GM12878 (cell line): ENCODE measurements around the gene TNFSF12. TPM values are rescaled to one million over a fixed set of nuclear protein-coding genes. Genes with fewer than 3 reads are reported as not detected.
A peak's percentile ranks its signal among the peaks of the same experiment; 100 is the strongest.
"Not testable (repeated sequence)": the region's sequence is repeated elsewhere in the genome, so short reads cannot be mapped to it uniquely, and the experiment has no call there.

Experiments
- ATAC-seq: fragments of 200-7000 bp; cut with Tn5 transposase; 3 replicates; pipeline ENCODE4 v1.9.1; 2020; ENCODE audit warnings: mild to moderate bottlenecking, moderate library complexity
- BruUV-seq: library from RNA; stranded (reverse); fragments of 400-500 nt; replicated peaks from 2 replicates; lab custom pipeline; 2021; lab: Mats Ljungman, UMichigan
- CTCF ChIA-PET: fragments of 300-600 bp; sonication (Branson Sonifier 250); formaldehyde crosslinking; extraction: SDS; loops from one replicate; lab custom pipeline; 2021; ENCODE audit warnings: inconsistent platforms; lab: Yijun Ruan, JAX
- POLR2A ChIA-PET: fragments of 350-600 bp; formaldehyde crosslinking; extraction: SDS; loops from one replicate; lab custom pipeline; 2021; ENCODE audit warnings: inconsistent platforms; lab: Charles Lee
- RAD21 ChIA-PET: fragments of 300-600 bp; sonication (Branson Sonifier 250); formaldehyde crosslinking; loops from one replicate; lab custom pipeline; 2023; ENCODE audit warnings: antibody characterized with exemption; ENCODE audit not compliant: unreplicated experiment; lab: Charles Lee
- SMC1A ChIA-PET: fragments of 300-600 bp; sonication (Branson Sonifier 250); formaldehyde crosslinking; loops from one replicate; lab custom pipeline; 2023; ENCODE audit not compliant: unreplicated experiment, uncharacterized antibody; lab: Charles Lee
- DNase-seq: peaks from one replicate; pipeline ENCODE4 v3.0.0-alpha.2; 2011; ENCODE audit warnings: low read depth, low spot score
- FAIRE-seq: peaks from 3 replicates; lab custom pipeline; 2011; peaks lifted over from hg19 to GRCh38; lab: Jason Lieb, UNC
- H2AFZ ChIP-seq: 2 replicates; pipeline ENCODE4 v1.6.0; 2011; ENCODE audit warnings: low read depth, low read length, control low read depth; ENCODE audit not compliant: control insufficient read depth
- H3K27ac ChIP-seq: 2 replicates; pipeline ENCODE4 v1.5.1; 2011; ENCODE audit warnings: control low read depth; ENCODE audit not compliant: control insufficient read depth, insufficient read depth
- H3K27me3 ChIP-seq, 2 experiments: replicated peaks in 1 of 2; 2 replicates each; pipeline versions ENCODE4 v1.6.0 to v1.6.1; 2011; ENCODE audit warnings: low read length in 1 of 2; ENCODE audit not compliant: control insufficient read depth in 2 of 2, insufficient read depth in 2 of 2
- H3K36me3 ChIP-seq, 2 experiments: 2 replicates each; pipeline ENCODE4 v1.5.1; 2011; ENCODE audit warnings: low read length in 1 of 2; ENCODE audit not compliant: control insufficient read depth in 2 of 2, insufficient read depth in 2 of 2
- H3K4me1 ChIP-seq: 2 replicates; pipeline ENCODE4 v1.6.1; 2011; ENCODE audit warnings: mild to moderate bottlenecking, low read length, moderate library complexity, mixed read lengths; ENCODE audit not compliant: control insufficient read depth, insufficient read depth
- H3K4me2 ChIP-seq: 2 replicates; pipeline ENCODE4 v1.6.0; 2011; ENCODE audit warnings: control low read depth; ENCODE audit not compliant: control insufficient read depth, insufficient read depth
- H3K4me3 ChIP-seq: fragments of 200-600 bp; sonication (generic); 2 replicates; pipeline ENCODE4 v1.5.1; 2016
- H3K79me2 ChIP-seq: 2 replicates; pipeline ENCODE4 v1.6.0; 2011; ENCODE audit warnings: low read length; ENCODE audit not compliant: control insufficient read depth, insufficient read depth
- H3K9ac ChIP-seq: 2 replicates; pipeline ENCODE4 v1.8.0; 2011; ENCODE audit warnings: low read length, control low read depth, mixed read lengths; ENCODE audit not compliant: control insufficient read depth, insufficient read depth
- H3K9me3 ChIP-seq: replicated peaks from 3 replicates; pipeline ENCODE4 v1.5.1; 2011; ENCODE audit warnings: mild to moderate bottlenecking, low read length; ENCODE audit not compliant: control insufficient read depth, insufficient read depth
- H4K20me1 ChIP-seq: 2 replicates; pipeline ENCODE4 v1.6.0; 2011; ENCODE audit not compliant: control insufficient read depth, insufficient read depth
- ELK1 ChIP-seq: IDR thresholded peaks from 2 replicates; pipeline ENCODE4 v1.6.1; 2012; ENCODE audit warnings: low read depth, low read length, improper control_type of control experiment
- IKZF2 ChIP-seq, 2 experiments: fragments of 450-650 bp; IDR thresholded peaks; 2 replicates each; pipeline ENCODE4 v1.6.1; 2017; ENCODE audit warnings: mild to moderate bottlenecking in 2 of 2, moderate library complexity in 2 of 2
- NFXL1 ChIP-seq: fragments of 450-650 bp; IDR thresholded peaks from 2 replicates; pipeline ENCODE4 v1.6.1; 2017; ENCODE audit warnings: antibody characterized with exemption, mild to moderate bottlenecking, borderline replicate concordance
- YBX1 ChIP-seq: fragments of 450-650 bp; IDR thresholded peaks from 2 replicates; pipeline ENCODE4 v1.6.1; 2016; ENCODE audit warnings: antibody characterized with exemption
- ZNF207 ChIP-seq: fragments of 450-650 bp; IDR thresholded peaks from 2 replicates; pipeline ENCODE4 v1.6.1; 2014; ENCODE audit warnings: antibody characterized with exemption, mild to moderate bottlenecking, borderline replicate concordance
- WGBS: methylation state at CpG from one replicate; pipeline ENCODE4 v1.1.6; 2016; ENCODE audit warnings: low lambda C conversion rate; ENCODE audit not compliant: insufficient replicate concordance, insufficient coverage; ENCODE audit errors: missing lambda C conversion rate; 5-methylcytosine and 5-hydroxymethylcytosine counted together
- in situ Hi-C: fragments of 300-500 bp; cut with MboI; formaldehyde crosslinking; loops from 9 replicates; pipeline ENCODE4 v1.14.3; 2018; ENCODE audit warnings: mixed read lengths
- intact Hi-C: fragments of 100-400 bp; cut with micrococcal nuclease; formaldehyde crosslinking; loops from one replicate; pipeline ENCODE4 v1.14.2; 2022; ENCODE audit not compliant: unreplicated experiment
- polyA plus RNA-seq, 11 experiments: library from polyadenylated mRNA; depleted of rRNA in 4 of 11; unstranded in 6 of 11; stranded (reverse) in 5 of 11; fragments of >200 nt; fragmentation: Nextera tagmentation in 4 of 11; fragmentation: Illumina TruSeq in 1 of 11; extraction: Ambion mirVana in 4 of 11; extraction: Trizol in 1 of 11; gene quantifications; 1 replicate in 1 of 11; 2 replicates in 10 of 11; pipeline versions ENCODE4 v1.2.1 to v1.2.3, GENCODE V29; 2011 to 2016; ENCODE audit warnings: inconsistent platforms in 2 of 11, missing spikeins in 2 of 11, low read depth in 1 of 11
- total RNA-seq, 4 experiments: library from RNA; depleted of rRNA in 3 of 4; stranded (reverse); fragments of >200 nt in 3 of 4; fragmentation: Illumina TruSeq in 1 of 4; extraction: Trizol in 1 of 4; gene quantifications; 2 replicates each; pipeline versions ENCODE4 v1.2.1 to v1.2.3, GENCODE V29; 2013 to 2021
- TF ChIP-seq, protein P1 (sequence below): fragments of 450-650 bp; IDR thresholded peaks from 2 replicates; pipeline ENCODE4 v1.6.1; 2017; ENCODE audit warnings: mild to moderate bottlenecking, moderate library complexity

Gene TNFSF12
- total and polyA plus RNA-seq, 10 of the 15 experiments (the other 5 are each of a cell fraction or from before 2014, with no cell fraction given), result 0.32 to 7.0 (median 2.6) TPM

DNA sequence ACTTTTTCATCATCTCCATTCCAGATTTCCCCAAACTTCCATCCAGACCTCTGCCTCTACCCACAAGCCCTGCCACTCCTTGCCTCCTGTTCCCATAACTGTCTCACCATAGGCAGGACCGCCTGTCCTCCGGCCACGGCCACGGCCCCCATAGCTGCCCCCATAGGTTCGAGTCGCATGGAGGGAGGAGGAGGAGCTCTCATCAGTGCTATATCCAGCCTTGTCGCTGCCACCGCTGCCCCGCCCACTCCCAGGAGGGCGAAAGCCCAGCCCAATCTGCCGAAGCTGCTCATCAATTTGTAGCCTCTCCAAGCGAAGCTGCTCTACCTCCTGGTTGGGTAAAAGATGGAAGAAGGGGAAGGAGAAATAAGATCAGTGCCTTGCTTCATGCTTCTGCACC, 44.4 kb downstream of the TNFSF12 start:
- in situ Hi-C loops, result no loop called here
- Histone ChIP-seq H3K9me3 (no peaks in the 10 kb centered on the region), H3K27ac (no peak overlapping the region), H4K20me1 (no peaks in the 10 kb centered on the region; the same call in 1 of the 2 replicates), H3K4me1 (no peaks in the 10 kb centered on the region), H3K4me3 (no peak overlapping the region), H3K4me2 (no peak overlapping the region), H3K79me2 (no peaks in the 10 kb centered on the region), H3K36me3 (peaks cover 23 to 29% of the 10 kb centered on the region in 2 experiments), H2AFZ (no peak overlapping the region), H3K27me3 (no peaks in the 10 kb centered on the region), H3K9ac (no peak overlapping the region)
- DNase-seq (no peak), FAIRE-seq (no peak), ATAC-seq (no peak)
- CTCF ChIA-PET, result interaction anchor here (1.6 to 2.4 kb wide), 2 partner anchors 10 to 94 kb away, joined by 3 to 5 read pairs; partner anchors contain the start of genes MPDU1, TP53 and WRAP53
- intact Hi-C loops, result no loop called here
- RAD21 ChIA-PET, result no interaction called here
- SMC1A ChIA-PET, result interaction anchor here (0.6 kb wide), 1 partner anchor 667 kb away, joined by 4 read pairs; no protein-coding TSS in a partner anchor
- POLR2A ChIA-PET, result no interaction called here
- no TSS peak for BruUV-seq
- TF ChIP-seq ZNF207 (no peak), IKZF2 (IDR thresholded peaks at IDR 0.05) (no peak), YBX1 (no peak), ELK1 (no peak), NFXL1 (no peak)
- TF ChIP-seq, protein P1, sequence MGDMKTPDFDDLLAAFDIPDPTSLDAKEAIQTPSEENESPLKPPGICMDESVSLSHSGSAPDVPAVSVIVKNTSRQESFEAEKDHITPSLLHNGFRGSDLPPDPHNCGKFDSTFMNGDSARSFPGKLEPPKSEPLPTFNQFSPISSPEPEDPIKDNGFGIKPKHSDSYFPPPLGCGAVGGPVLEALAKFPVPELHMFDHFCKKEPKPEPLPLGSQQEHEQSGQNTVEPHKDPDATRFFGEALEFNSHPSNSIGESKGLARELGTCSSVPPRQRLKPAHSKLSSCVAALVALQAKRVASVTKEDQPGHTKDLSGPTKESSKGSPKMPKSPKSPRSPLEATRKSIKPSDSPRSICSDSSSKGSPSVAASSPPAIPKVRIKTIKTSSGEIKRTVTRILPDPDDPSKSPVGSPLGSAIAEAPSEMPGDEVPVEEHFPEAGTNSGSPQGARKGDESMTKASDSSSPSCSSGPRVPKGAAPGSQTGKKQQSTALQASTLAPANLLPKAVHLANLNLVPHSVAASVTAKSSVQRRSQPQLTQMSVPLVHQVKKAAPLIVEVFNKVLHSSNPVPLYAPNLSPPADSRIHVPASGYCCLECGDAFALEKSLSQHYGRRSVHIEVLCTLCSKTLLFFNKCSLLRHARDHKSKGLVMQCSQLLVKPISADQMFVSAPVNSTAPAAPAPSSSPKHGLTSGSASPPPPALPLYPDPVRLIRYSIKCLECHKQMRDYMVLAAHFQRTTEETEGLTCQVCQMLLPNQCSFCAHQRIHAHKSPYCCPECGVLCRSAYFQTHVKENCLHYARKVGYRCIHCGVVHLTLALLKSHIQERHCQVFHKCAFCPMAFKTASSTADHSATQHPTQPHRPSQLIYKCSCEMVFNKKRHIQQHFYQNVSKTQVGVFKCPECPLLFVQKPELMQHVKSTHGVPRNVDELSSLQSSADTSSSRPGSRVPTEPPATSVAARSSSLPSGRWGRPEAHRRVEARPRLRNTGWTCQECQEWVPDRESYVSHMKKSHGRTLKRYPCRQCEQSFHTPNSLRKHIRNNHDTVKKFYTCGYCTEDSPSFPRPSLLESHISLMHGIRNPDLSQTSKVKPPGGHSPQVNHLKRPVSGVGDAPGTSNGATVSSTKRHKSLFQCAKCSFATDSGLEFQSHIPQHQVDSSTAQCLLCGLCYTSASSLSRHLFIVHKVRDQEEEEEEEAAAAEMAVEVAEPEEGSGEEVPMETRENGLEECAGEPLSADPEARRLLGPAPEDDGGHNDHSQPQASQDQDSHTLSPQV, result no peak
- WGBS, result 89% methylated on average over 12 of the region's 12 CpGs

DNA sequence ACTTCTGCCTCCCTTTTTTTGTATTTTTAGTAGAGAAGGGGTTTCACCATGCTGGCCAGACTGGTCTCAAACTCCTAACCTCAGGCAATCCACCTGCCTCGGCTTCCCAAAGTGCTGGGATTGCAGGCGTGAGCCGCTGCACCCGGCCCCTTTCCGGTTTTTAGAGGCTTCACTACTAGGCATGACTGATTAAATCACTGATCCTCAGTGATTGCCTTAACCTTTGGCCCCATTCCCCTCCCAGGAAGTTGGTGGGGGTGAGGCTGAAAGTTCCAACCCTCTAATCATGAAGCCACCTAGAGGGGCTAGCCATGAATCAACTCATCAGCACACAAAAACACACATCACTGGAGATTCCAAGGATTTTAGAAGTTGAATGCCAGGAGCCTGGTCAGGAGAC, 48.7 kb downstream of the TNFSF12 start:
- FAIRE-seq, result peak; percentile 91
- H3K36me3 ChIP-seq, result peaks cover 14 to 32% of the 10 kb centered on the region in 2 experiments
- H3K79me2 ChIP-seq, H3K9ac ChIP-seq, intact Hi-C loops, SMC1A ChIA-PET, DNase-seq, H3K9me3 ChIP-seq, in situ Hi-C loops, H3K4me3 ChIP-seq, ATAC-seq, H3K27ac ChIP-seq, H3K27me3 ChIP-seq, CTCF ChIA-PET, H3K4me2 ChIP-seq, BruUV-seq, H3K4me1 ChIP-seq, H4K20me1 ChIP-seq, RAD21 ChIA-PET, H2AFZ ChIP-seq: not testable (repeated sequence)
- 97% methylated on average over 5 of the region's 5 CpGs for WGBS
- POLR2A ChIA-PET, result interaction anchor here (0.6 kb wide), 1 partner anchor 538 kb away, joined by 3 read pairs; no protein-coding TSS in a partner anchor
